SH-SY5Y (cell line): ENCODE results near the gene ALG10B.

ENCODE experiments used
- GATA2 ChIP-seq: IDR thresholded peaks from 2 replicates; pipeline ENCODE4 v1.6.1; 2011; ENCODE audit warnings: mild to moderate bottlenecking, low read depth, low read length
- GATA3 ChIP-seq: IDR thresholded peaks from 2 replicates; pipeline ENCODE4 v1.6.1; 2011; ENCODE audit warnings: low read depth, mild to moderate bottlenecking, low read length, moderate library complexity

DNA sequence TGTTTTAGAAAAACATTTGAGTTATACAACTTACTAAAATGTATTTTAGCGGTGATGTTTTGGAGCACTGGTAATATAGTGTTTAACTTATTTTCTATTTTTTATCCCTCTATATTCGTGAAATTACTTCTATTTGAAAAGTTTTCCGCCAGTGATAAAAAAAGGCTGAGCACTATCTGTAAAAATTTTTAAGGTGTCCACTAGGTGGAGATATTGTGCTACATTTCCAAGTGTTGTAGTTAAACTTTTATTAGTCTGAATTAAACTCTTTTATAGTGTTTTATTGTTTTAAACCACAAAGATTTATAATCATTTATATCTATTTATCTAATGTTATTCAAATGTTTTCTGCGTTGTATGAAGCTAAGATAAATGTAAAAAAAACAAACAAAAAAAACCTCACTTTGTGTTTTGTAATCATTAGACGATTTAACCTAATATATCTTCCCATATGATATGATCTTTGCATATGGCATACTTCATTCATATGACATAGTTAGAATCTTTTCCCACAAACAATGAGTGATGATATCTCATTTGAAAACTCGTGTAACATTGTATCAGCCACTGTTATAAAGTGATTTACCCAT is 11.8 kb downstream of the ALG10B start:
- TF ChIP-seq GATA2 (no peak), GATA3 (no peak)
